Progenitor cell of endocrine pancreas (in vitro differentiated cells): Measurements from ENCODE around the gene HHIPL1. TPM values are rescaled to one million over a fixed set of nuclear protein-coding genes. Genes with fewer than 3 reads are reported as not detected.
"Not testable (repeated sequence)": the region's sequence is repeated elsewhere in the genome, so short reads cannot be mapped to it uniquely, and the experiment has no call there.

Experiments used
- DNase-seq: peaks from one replicate; pipeline ENCODE4 v3.0.0; 2021; ENCODE audit warnings: low spot score; ENCODE audit not compliant: unreplicated experiment
- H3K27ac Mint-ChIP-seq: 2 replicates; pipeline ENCODE4 v1.8.0; 2021; ENCODE audit warnings: mild to moderate bottlenecking, moderate library complexity, mixed read lengths
- H3K27me3 Mint-ChIP-seq: 2 replicates; pipeline ENCODE4 v1.8.0; 2021; ENCODE audit warnings: mixed read lengths
- H3K36me3 Mint-ChIP-seq: 2 replicates; pipeline ENCODE4 v1.8.0; 2022; ENCODE audit warnings: mixed read lengths; ENCODE audit not compliant: insufficient read depth
- H3K4me1 Mint-ChIP-seq: 2 replicates; pipeline ENCODE4 v1.8.0; 2021; ENCODE audit warnings: low read depth, mixed read lengths
- H3K4me3 Mint-ChIP-seq: 2 replicates; pipeline ENCODE4 v1.8.0; 2021; ENCODE audit warnings: low read depth, mild to moderate bottlenecking, moderate library complexity, mixed read lengths
- H3K9me3 Mint-ChIP-seq: 2 replicates; pipeline ENCODE4 v1.8.0; 2021; ENCODE audit warnings: low read depth, mixed read lengths
- CTCF ChIP-seq: fragments of 200-600 bp; sonication (generic); IDR thresholded peaks from one replicate; pipeline ENCODE4 v1.5.0; 2021; ENCODE audit warnings: antibody characterized with exemption, mild to moderate bottlenecking; ENCODE audit not compliant: unreplicated experiment
- total RNA-seq: library from RNA; stranded (reverse); gene quantifications from 2 replicates; pipeline ENCODE4 v1.2.1, GENCODE V29; 2021

HHIPL1 gene
- total RNA-seq, 1 donor from 2014 or later, result 0.65 TPM

- no peak for TF ChIP-seq CTCF
- DNase-seq, result no peak
- Mint-ChIP-seq H3K27me3 (peaks cover 18% of the 10 kb centered on the region), H3K9me3 (no peaks in the 10 kb centered on the region), H3K27ac (no peak overlapping the region), H3K4me1 (no peaks in the 10 kb centered on the region), H3K36me3 (no peaks in the 10 kb centered on the region), H3K4me3 (no peak overlapping the region)
Observed at GRCh38 chr14:99636487-99636886, 8.4 kb upstream of the HHIPL1 start.

GRCh38 chr14:99637624-99638023, 7.3 kb upstream of the HHIPL1 start:
- peaks cover 17% of the 10 kb centered on the region for H3K27me3 Mint-ChIP-seq
- H3K9me3 Mint-ChIP-seq, result no peaks in the 10 kb centered on the region
- no peaks in the 10 kb centered on the region for H3K4me1 Mint-ChIP-seq
- H3K27ac Mint-ChIP-seq, result no peak overlapping the region
- H3K4me3 Mint-ChIP-seq, result no peak overlapping the region
- no peak for TF ChIP-seq CTCF
- H3K36me3 Mint-ChIP-seq, result no peaks in the 10 kb centered on the region
- DNase-seq, result no peak

- not testable (repeated sequence) for H3K36me3 Mint-ChIP-seq, H3K9me3 Mint-ChIP-seq, H3K4me1 Mint-ChIP-seq, H3K27ac Mint-ChIP-seq, DNase-seq, H3K4me3 Mint-ChIP-seq
- peaks cover 25% of the 10 kb centered on the region for H3K27me3 Mint-ChIP-seq
Observed at GRCh38 chr14:99642771-99643170, 2.2 kb upstream of the HHIPL1 start.

GRCh38 chr14:99643343-99643742, 1.6 kb upstream of the HHIPL1 start:
- Mint-ChIP-seq H3K27me3 (peaks cover 28% of the 10 kb centered on the region), H3K27ac (no peak overlapping the region), H3K4me3 (no peak overlapping the region), H3K9me3 (no peaks in the 10 kb centered on the region), H3K36me3 (no peaks in the 10 kb centered on the region), H3K4me1 (peaks cover 4% of the 10 kb centered on the region)
- no peak for DNase-seq
- no peak for TF ChIP-seq CTCF

GRCh38 chr14:99644035-99644587, 818 bp upstream of the HHIPL1 start:
- DNase-seq, result no peak
- no peak for TF ChIP-seq CTCF
- Mint-ChIP-seq H3K36me3 (no peaks in the 10 kb centered on the region), H3K27ac (no peak overlapping the region), H3K4me3 (peak overlapping the region; percentile 31), H3K4me1 (peaks cover 4% of the 10 kb centered on the region), H3K9me3 (no peaks in the 10 kb centered on the region), H3K27me3 (peaks cover 32% of the 10 kb centered on the region)
